ENCODE measurements around the gene BEND6. TPM values are rescaled to one million over a fixed set of nuclear protein-coding genes. Genes with fewer than 3 reads are reported as not detected.
A peak's percentile ranks its signal among the peaks of the same experiment; 100 is the strongest.

The BEND6 gene
- polyA plus RNA-seq (5.4 and 8.6 TPM in 2 replicates), polyA minus RNA-seq (6.6 and 8.7 TPM in 2 replicates)

DNA sequence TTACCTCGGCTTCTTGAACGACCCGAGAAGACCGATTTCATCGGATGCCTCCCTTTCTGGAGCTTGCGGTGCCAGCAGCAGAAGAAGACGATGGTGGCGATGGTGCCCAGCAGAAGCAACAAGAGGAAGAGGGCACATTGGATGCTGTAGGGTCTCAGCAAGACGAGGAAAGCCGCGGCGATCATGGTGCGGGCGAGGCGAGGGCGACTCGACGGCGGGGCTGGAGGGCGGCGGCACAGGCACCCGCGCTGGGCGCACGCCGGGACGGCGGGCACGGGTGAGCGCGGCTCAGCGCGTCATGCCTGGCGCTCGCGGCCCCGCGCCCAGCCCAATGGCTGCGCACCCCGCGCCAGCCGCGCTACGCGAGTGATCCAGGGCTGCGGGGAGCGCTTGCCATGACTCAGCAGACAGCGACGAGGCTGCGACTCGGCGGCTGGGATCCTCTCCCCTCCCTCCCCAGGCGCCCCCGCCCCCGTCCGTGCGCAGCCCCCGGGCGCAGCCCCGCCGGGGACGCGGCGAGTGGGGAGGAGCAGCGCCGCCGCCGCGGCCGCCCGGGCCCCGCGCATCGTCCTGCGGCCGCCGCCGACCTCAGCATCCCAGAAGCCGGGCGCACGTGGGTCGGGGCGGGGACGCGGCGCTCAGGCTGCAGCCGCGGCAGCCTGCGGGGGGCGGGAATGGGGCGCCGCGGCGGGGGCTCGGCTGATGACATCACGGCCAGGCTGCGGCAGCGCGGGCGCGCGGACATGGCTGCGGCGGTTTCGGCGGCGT is at the start of gene BEND6:
Gene BEND6, plus strand, starts transcription at position 705 of the 768 bp plus-strand sequence. CDS start 26,704 bp downstream, outside the sequence.
- no peaks in the 10 kb centered on the region for H3F3A ChIP-seq (ENCODE audit: insufficient read depth, low read length, poor library complexity, severe bottlenecking)
- peak within 1 kb of the TSS; percentile 65 for H3K9ac ChIP-seq (ENCODE audit: low read length)
- no peak within 1 kb of the TSS for H3K27ac ChIP-seq (ENCODE audit: low read length)
- H3K27me3 ChIP-seq (ENCODE audit: insufficient read depth, low read depth, low read length) = peaks cover 35% of the 10 kb centered on the region
- H3K4me3 ChIP-seq (ENCODE audit: low read length) = peak within 1 kb of the TSS; percentile 83
- H3K79me2 ChIP-seq (replicated peaks; ENCODE audit: insufficient read depth, low read length) = no peaks in the 10 kb centered on the region
- TF ChIP-seq, protein P1, sequence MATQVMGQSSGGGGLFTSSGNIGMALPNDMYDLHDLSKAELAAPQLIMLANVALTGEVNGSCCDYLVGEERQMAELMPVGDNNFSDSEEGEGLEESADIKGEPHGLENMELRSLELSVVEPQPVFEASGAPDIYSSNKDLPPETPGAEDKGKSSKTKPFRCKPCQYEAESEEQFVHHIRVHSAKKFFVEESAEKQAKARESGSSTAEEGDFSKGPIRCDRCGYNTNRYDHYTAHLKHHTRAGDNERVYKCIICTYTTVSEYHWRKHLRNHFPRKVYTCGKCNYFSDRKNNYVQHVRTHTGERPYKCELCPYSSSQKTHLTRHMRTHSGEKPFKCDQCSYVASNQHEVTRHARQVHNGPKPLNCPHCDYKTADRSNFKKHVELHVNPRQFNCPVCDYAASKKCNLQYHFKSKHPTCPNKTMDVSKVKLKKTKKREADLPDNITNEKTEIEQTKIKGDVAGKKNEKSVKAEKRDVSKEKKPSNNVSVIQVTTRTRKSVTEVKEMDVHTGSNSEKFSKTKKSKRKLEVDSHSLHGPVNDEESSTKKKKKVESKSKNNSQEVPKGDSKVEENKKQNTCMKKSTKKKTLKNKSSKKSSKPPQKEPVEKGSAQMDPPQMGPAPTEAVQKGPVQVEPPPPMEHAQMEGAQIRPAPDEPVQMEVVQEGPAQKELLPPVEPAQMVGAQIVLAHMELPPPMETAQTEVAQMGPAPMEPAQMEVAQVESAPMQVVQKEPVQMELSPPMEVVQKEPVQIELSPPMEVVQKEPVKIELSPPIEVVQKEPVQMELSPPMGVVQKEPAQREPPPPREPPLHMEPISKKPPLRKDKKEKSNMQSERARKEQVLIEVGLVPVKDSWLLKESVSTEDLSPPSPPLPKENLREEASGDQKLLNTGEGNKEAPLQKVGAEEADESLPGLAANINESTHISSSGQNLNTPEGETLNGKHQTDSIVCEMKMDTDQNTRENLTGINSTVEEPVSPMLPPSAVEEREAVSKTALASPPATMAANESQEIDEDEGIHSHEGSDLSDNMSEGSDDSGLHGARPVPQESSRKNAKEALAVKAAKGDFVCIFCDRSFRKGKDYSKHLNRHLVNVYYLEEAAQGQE (IDR thresholded peaks at IDR 0.05; ENCODE audit: borderline replicate concordance) = no peak
- TF ChIP-seq RAD21 (conservative IDR thresholded peaks at IDR 0.05) (peak; percentile 24), MXI1 (conservative IDR thresholded peaks at IDR 0.05; ENCODE audit: poor library complexity, severe bottlenecking) (peak; percentile 63), POLR2AphosphoS5 (IDR thresholded peaks at IDR 0.05) (peak; percentile 5), CTCF (IDR thresholded peaks at IDR 0.05; ENCODE audit: poor library complexity, severe bottlenecking) (no peak), EP300 (conservative IDR thresholded peaks at IDR 0.05; ENCODE audit: poor library complexity, severe bottlenecking) (peak; percentile 17)
- H3K4me2 ChIP-seq (ENCODE audit: low read length) = peak within 1 kb of the TSS; percentile 76
- H3K9me2 ChIP-seq (ENCODE audit: insufficient read depth, low read length) = no peaks in the 10 kb centered on the region
- H3K36me3 ChIP-seq (ENCODE audit: insufficient read depth, low read length) = no peaks in the 10 kb centered on the region
- no peaks in the 10 kb centered on the region for H3K9me3 ChIP-seq (ENCODE audit: low read length)
- H4K20me1 ChIP-seq (ENCODE audit: insufficient read depth) = no peaks in the 10 kb centered on the region
- H2AFZ ChIP-seq (ENCODE audit: low read depth, low read length) = peak within 1 kb of the TSS; percentile 65

GRCh38 chr6:56905378-56905777 is 49.5 kb upstream of the BEND6 start:
- no peak overlapping the region for H3K4me3 ChIP-seq (ENCODE audit: low read length)
- H2AFZ ChIP-seq (ENCODE audit: low read depth, low read length) = no peak overlapping the region
- no peaks in the 10 kb centered on the region for H3K79me2 ChIP-seq (replicated peaks; ENCODE audit: insufficient read depth, low read length)
- H3K9ac ChIP-seq (ENCODE audit: low read length) = no peak overlapping the region
- H3K9me2 ChIP-seq (ENCODE audit: insufficient read depth, low read length) = no peaks in the 10 kb centered on the region
- no peaks in the 10 kb centered on the region for H3K27me3 ChIP-seq (ENCODE audit: insufficient read depth, low read depth, low read length)
- no peaks in the 10 kb centered on the region for H4K20me1 ChIP-seq (ENCODE audit: insufficient read depth)
- no peak overlapping the region for H3K27ac ChIP-seq (ENCODE audit: low read length)
- no peak for TF ChIP-seq POLR2AphosphoS5 (IDR thresholded peaks at IDR 0.05)
- no peak for TF ChIP-seq MXI1 (conservative IDR thresholded peaks at IDR 0.05; ENCODE audit: poor library complexity, severe bottlenecking)
- TF ChIP-seq SMC3 (conservative IDR thresholded peaks at IDR 0.05; ENCODE audit: poor library complexity) = no peak
- TF ChIP-seq EZH2 (IDR thresholded peaks at IDR 0.05; ENCODE audit: borderline replicate concordance, insufficient read depth, low read length, poor library complexity, severe bottlenecking) = no peak
- TF ChIP-seq RAD21 (conservative IDR thresholded peaks at IDR 0.05) = no peak
- TF ChIP-seq EP300 (conservative IDR thresholded peaks at IDR 0.05; ENCODE audit: poor library complexity, severe bottlenecking) = no peak
- TF ChIP-seq, protein P1 (IDR thresholded peaks at IDR 0.05; ENCODE audit: borderline replicate concordance) = no peak
- TF ChIP-seq TAF1 (IDR thresholded peaks at IDR 0.05; ENCODE audit: low read depth) = no peak
- TF ChIP-seq CTCF (IDR thresholded peaks at IDR 0.05; ENCODE audit: poor library complexity, severe bottlenecking) = no peak
- no peaks in the 10 kb centered on the region for H3K9me3 ChIP-seq (ENCODE audit: low read length)
- no peak overlapping the region for H3K4me2 ChIP-seq (ENCODE audit: low read length)
- H3K36me3 ChIP-seq (ENCODE audit: insufficient read depth, low read length) = no peaks in the 10 kb centered on the region
- H3F3A ChIP-seq (ENCODE audit: insufficient read depth, low read length, poor library complexity, severe bottlenecking) = no peaks in the 10 kb centered on the region

Data from neural cell (in vitro differentiated cells).